DOHH2 (cell line): ENCODE results near the gene ZNRF3.

Experiments
- H3F3A ChIP-seq: fragments of 200-600 bp; sonication (generic), shearing (Covaris generic); 2 replicates; pipeline ENCODE4 v1.6.0; 2016; ENCODE audit warnings: antibody characterized with exemption, mild to moderate bottlenecking; ENCODE audit not compliant: control insufficient read depth, insufficient read depth
- H3K27ac ChIP-seq: fragments of 200-600 bp; sonication (generic); 2 replicates; pipeline ENCODE4 v1.5.1; 2014; ENCODE audit warnings: low read depth, mild to moderate bottlenecking, low read length, moderate library complexity
- H3K27me3 ChIP-seq: fragments of 200-600 bp; sonication (generic); 2 replicates; pipeline ENCODE4 v1.6.1; 2014; ENCODE audit warnings: mild to moderate bottlenecking, low read length, mixed read lengths; ENCODE audit not compliant: control insufficient read depth
- H3K36me3 ChIP-seq: fragments of 200-600 bp; sonication (generic); 2 replicates; pipeline ENCODE4 v1.6.1; 2014; ENCODE audit warnings: mild to moderate bottlenecking, low read length, moderate library complexity, mixed read lengths; ENCODE audit not compliant: control insufficient read depth
- H3K4me1 ChIP-seq: fragments of 200-600 bp; sonication (generic); 2 replicates; pipeline ENCODE4 v1.6.1; 2014; ENCODE audit warnings: mild to moderate bottlenecking, low read length, mixed read lengths; ENCODE audit not compliant: control insufficient read depth
- H3K4me2 ChIP-seq: fragments of 200-600 bp; sonication (generic); 2 replicates; pipeline ENCODE4 v1.6.0; 2014; ENCODE audit warnings: mild to moderate bottlenecking, low read length, moderate library complexity
- H3K4me3 ChIP-seq: fragments of 200-600 bp; sonication (generic); 2 replicates; pipeline ENCODE4 v1.5.1; 2014; ENCODE audit warnings: mild to moderate bottlenecking, low read length, mixed read lengths
- H3K79me2 ChIP-seq: fragments of 200-600 bp; sonication (generic); 2 replicates; pipeline ENCODE4 v1.6.1; 2014; ENCODE audit warnings: mild to moderate bottlenecking, low read length, mixed read lengths; ENCODE audit not compliant: control insufficient read depth
- H3K9me2 ChIP-seq: fragments of 200-600 bp; sonication (generic); replicated peaks from 2 replicates; pipeline ENCODE4 v1.6.1; 2014; ENCODE audit warnings: mild to moderate bottlenecking, low read length, mixed read lengths; ENCODE audit not compliant: control insufficient read depth
- H3K9me3 ChIP-seq: fragments of 200-600 bp; sonication (generic); 2 replicates; pipeline ENCODE4 v1.6.1; 2014; ENCODE audit warnings: antibody characterized with exemption, low read length, mixed read lengths; ENCODE audit not compliant: control insufficient read depth, insufficient read depth
- H4K20me1 ChIP-seq: fragments of 200-600 bp; sonication (generic); 2 replicates; pipeline ENCODE4 v1.6.0; 2014; ENCODE audit warnings: low read depth, mild to moderate bottlenecking, antibody characterized with exemption, low read length, moderate library complexity; ENCODE audit not compliant: control insufficient read depth, insufficient read depth
- CTCF ChIP-seq: fragments of 200-600 bp; sonication (generic); IDR thresholded peaks from one replicate; pipeline ENCODE4 v1.5.1; 2014; ENCODE audit warnings: antibody characterized with exemption, mild to moderate bottlenecking, low read depth, low read length; ENCODE audit not compliant: poor library complexity, severe bottlenecking
- EZH2phosphoT487 ChIP-seq: fragments of 200-600 bp; sonication (generic); IDR thresholded peaks from 2 replicates; pipeline ENCODE4 v1.6.1; 2017; ENCODE audit warnings: borderline replicate concordance, mild to moderate bottlenecking, antibody characterized with exemption, low read length, moderate library complexity, mixed read lengths

ZNRF3 gene

GRCh38 chr22:28983190-28983589 lies 99.8 kb downstream of the ZNRF3 start:
- H3K4me1 ChIP-seq = no peaks in the 10 kb centered on the region
- no peak overlapping the region for H3K4me2 ChIP-seq
- H4K20me1 ChIP-seq = no peaks in the 10 kb centered on the region
- H3K36me3 ChIP-seq = no peaks in the 10 kb centered on the region
- TF ChIP-seq CTCF (no peak), EZH2phosphoT487 (no peak)
- peaks cover 5% of the 10 kb centered on the region; the same call in 1 of the 2 replicates for H3K27me3 ChIP-seq
- H3K27ac ChIP-seq = no peak overlapping the region
- H3F3A ChIP-seq = no peaks in the 10 kb centered on the region
- H3K9me2 ChIP-seq = no peaks in the 10 kb centered on the region
- H3K79me2 ChIP-seq = no peaks in the 10 kb centered on the region
- H3K4me3 ChIP-seq = no peak overlapping the region
- no peaks in the 10 kb centered on the region for H3K9me3 ChIP-seq

GRCh38 chr22:28983788-28984441 lies 100.5 kb downstream of the ZNRF3 start:
- H3K36me3 ChIP-seq = no peaks in the 10 kb centered on the region
- H3K79me2 ChIP-seq = no peaks in the 10 kb centered on the region
- H3F3A ChIP-seq = no peaks in the 10 kb centered on the region
- H3K4me3 ChIP-seq = no peak overlapping the region
- H3K9me3 ChIP-seq = no peaks in the 10 kb centered on the region
- H3K27me3 ChIP-seq = peaks cover 8% of the 10 kb centered on the region; the same call in 1 of the 2 replicates
- H3K9me2 ChIP-seq = no peaks in the 10 kb centered on the region
- H4K20me1 ChIP-seq = no peaks in the 10 kb centered on the region
- no peak for TF ChIP-seq EZH2phosphoT487
- TF ChIP-seq CTCF = no peak
- no peak overlapping the region for H3K27ac ChIP-seq
- H3K4me1 ChIP-seq = no peaks in the 10 kb centered on the region
- H3K4me2 ChIP-seq = no peak overlapping the region

- Histone ChIP-seq H3K4me3 (no peak overlapping the region), H3K36me3 (no peaks in the 10 kb centered on the region), H3K9me3 (no peaks in the 10 kb centered on the region), H3K27ac (no peak overlapping the region), H3K9me2 (no peaks in the 10 kb centered on the region), H3F3A (no peaks in the 10 kb centered on the region), H3K4me2 (no peak overlapping the region), H3K27me3 (peaks cover 7% of the 10 kb centered on the region; the same call in 1 of the 2 replicates), H3K79me2 (no peaks in the 10 kb centered on the region), H4K20me1 (no peaks in the 10 kb centered on the region), H3K4me1 (no peaks in the 10 kb centered on the region)
- TF ChIP-seq EZH2phosphoT487 (no peak), CTCF (no peak)
These were observed 101.2 kb downstream of the ZNRF3 start for GRCh38 chr22:28984482-28985158.
